NCI-H1048 (cell line): ENCODE measurements around the gene C1orf21.

Experiments used
- DNase-seq: peaks from one replicate; lab custom pipeline; 2025; lab: John Stamatoyannopoulos, UW

Gene C1orf21

GRCh38 chr1:184556665-184557064, 169.8 kb downstream of the C1orf21 start:
- DNase-seq = no peak

GRCh38 chr1:184557423-184558347, 170.9 kb downstream of the C1orf21 start:
- no peak for DNase-seq

GRCh38 chr1:184558691-184559090, 171.9 kb downstream of the C1orf21 start:
- DNase-seq = no peak

GRCh38 chr1:184559117-184559713, 172.4 kb downstream of the C1orf21 start:
- no peak for DNase-seq

- DNase-seq = no peak
These were observed 176.0 kb downstream of the C1orf21 start for GRCh38 chr1:184562806-184563205.

GRCh38 chr1:184563308-184563707, 176.5 kb downstream of the C1orf21 start:
- no peak for DNase-seq

- no peak for DNase-seq
These were observed 180.2 kb downstream of the C1orf21 start for GRCh38 chr1:184567009-184567408.

GRCh38 chr1:184567637-184568036, 180.8 kb downstream of the C1orf21 start:
- no peak for DNase-seq

- DNase-seq = no peak
These were observed 181.3 kb downstream of the C1orf21 start for GRCh38 chr1:184568148-184568547.

GRCh38 chr1:184569106-184569505, 182.3 kb downstream of the C1orf21 start:
- DNase-seq = no peak

- DNase-seq = no peak
These were observed 187.8 kb downstream of the C1orf21 start for GRCh38 chr1:184574588-184574987.

- DNase-seq = no peak
These were observed 190.0 kb downstream of the C1orf21 start for GRCh38 chr1:184576822-184577221.

- DNase-seq = no peak
These were observed 190.5 kb downstream of the C1orf21 start for GRCh38 chr1:184577319-184577718.

- no peak for DNase-seq
These were observed 195.6 kb downstream of the C1orf21 start for GRCh38 chr1:184582411-184582810.

- DNase-seq = no peak
These were observed 197.0 kb downstream of the C1orf21 start for GRCh38 chr1:184583849-184584248.

- DNase-seq = no peak
These were observed 201.9 kb downstream of the C1orf21 start for GRCh38 chr1:184588701-184589100.

- peak; percentile 81 for DNase-seq
These were observed 203.4 kb downstream of the C1orf21 start for GRCh38 chr1:184590163-184590750.

- DNase-seq = no peak
These were observed 206.8 kb downstream of the C1orf21 start for GRCh38 chr1:184593597-184593996.

GRCh38 chr1:184595596-184595995, 208.8 kb downstream of the C1orf21 start:
- no peak for DNase-seq

- no peak for DNase-seq
These were observed 210.3 kb downstream of the C1orf21 start for GRCh38 chr1:184596950-184597645.

- no peak for DNase-seq
These were observed 211.0 kb downstream of the C1orf21 start for GRCh38 chr1:184597650-184598357.
